HCT116 (cell line): ENCODE measurements around the gene TMEM208. TPM values are rescaled to one million over a fixed set of nuclear protein-coding genes. Genes with fewer than 3 reads are reported as not detected.

Experiments
- ATAC-seq: fragments of 200-7000 bp; cut with Tn5 transposase; 2 replicates; pipeline ENCODE4 v1.9.1; 2020; ENCODE audit warnings: mild to moderate bottlenecking, moderate library complexity
- BruUV-seq: library from RNA; stranded (reverse); fragments of 400-500 nt; replicated peaks from 2 replicates; lab custom pipeline; 2021; lab: Mats Ljungman, UMichigan
- CTCF ChIA-PET: fragments of 300-600 bp; sonication (Branson Sonifier 250); formaldehyde crosslinking; loops from one replicate; lab custom pipeline; 2021; ENCODE audit warnings: antibody characterized with exemption; lab: Charles Lee
- POLR2A ChIA-PET: fragments of 300-600, 350-600 bp; sonication (Branson Sonifier 250); formaldehyde crosslinking; loops from one replicate; lab custom pipeline; 2021; ENCODE audit warnings: antibody characterized with exemption; lab: Charles Lee
- RAD21 ChIA-PET, 2 experiments: fragments of 300-600 bp; sonication (Branson Sonifier 250); formaldehyde crosslinking; loops; one replicate each; lab custom pipeline; 2023; ENCODE audit warnings: low total read pairs in 2 of 2; ENCODE audit not compliant: uncharacterized antibody in 2 of 2, unreplicated experiment in 2 of 2, low non-redundant PET in 1 of 2; lab: Charles Lee
- DNase-seq: peaks from one replicate; pipeline ENCODE4 v3.0.0-alpha.2; 2010; ENCODE audit warnings: low read depth, low spot score
- H2AFZ ChIP-seq: fragments of 200-600 bp; shearing (Covaris generic), sonication (generic); 2 replicates; pipeline ENCODE4 v1.6.1; 2017; ENCODE audit warnings: low read depth, mixed run types, mixed read lengths, antibody characterized with exemption, low read length; ENCODE audit not compliant: poor library complexity, severe bottlenecking
- H3K27ac ChIP-seq: 2 replicates; pipeline ENCODE4 v1.5.1; 2012; ENCODE audit warnings: low read depth, low read length
- H3K27me3 ChIP-seq: fragments of 200-600 bp; sonication (generic); 2 replicates; pipeline ENCODE4 v1.6.1; 2016; ENCODE audit warnings: mixed run types, low read length, mixed read lengths; ENCODE audit not compliant: insufficient read depth
- H3K36me3 ChIP-seq, 2 experiments: fragments of 200-500 bp in 1 of 2; fragments of 200-600 bp in 1 of 2; sonication (Bioruptor generic) in 1 of 2; sonication (generic) in 1 of 2; 2 replicates each; pipeline versions ENCODE4 v1.5.1 to v1.6.1; 2014 to 2016; ENCODE audit warnings: low read length in 2 of 2, inconsistent platforms in 1 of 2, mixed read lengths in 1 of 2, mixed run types in 1 of 2; ENCODE audit not compliant: insufficient read depth in 2 of 2, control insufficient read depth in 1 of 2
- H3K4me1 ChIP-seq, 2 experiments: fragments of 200-600 bp in 1 of 2; sonication (generic) in 1 of 2; 2 replicates each; pipeline versions ENCODE4 v1.5.1 to v1.6.1; 2012 to 2017; ENCODE audit warnings: low read length in 2 of 2, inconsistent platforms in 1 of 2, mild to moderate bottlenecking in 1 of 2, mixed read lengths in 1 of 2, mixed run types in 1 of 2, moderate library complexity in 1 of 2; ENCODE audit not compliant: insufficient read depth in 2 of 2, control insufficient read depth in 1 of 2
- H3K4me2 ChIP-seq: fragments of 200-600 bp; sonication (generic); 2 replicates; pipeline ENCODE4 v1.6.1; 2017; ENCODE audit warnings: mixed run types, low read length, mixed read lengths
- H3K4me3 ChIP-seq, 2 experiments: fragments of 200-600 bp in 1 of 2; sonication (generic) in 1 of 2; replicated peaks in 1 of 2; 2 replicates each; pipeline ENCODE4 v1.5.1; 2011 to 2016; ENCODE audit warnings: low read length in 2 of 2, control low read depth in 1 of 2, low read depth in 1 of 2, mild to moderate bottlenecking in 1 of 2, mixed read lengths in 1 of 2, mixed run types in 1 of 2
- H3K79me2 ChIP-seq: fragments of 200-600 bp; sonication (generic); 2 replicates; pipeline ENCODE4 v1.6.1; 2017; ENCODE audit warnings: mild to moderate bottlenecking, mixed run types, low read length, moderate library complexity, mixed read lengths; ENCODE audit not compliant: insufficient read depth
- H3K9ac ChIP-seq: fragments of 200-600 bp; sonication (generic); 2 replicates; pipeline ENCODE4 v1.6.1; 2016; ENCODE audit warnings: low read length, mixed read lengths
- H3K9me2 ChIP-seq: fragments of 200-600 bp; sonication (generic), shearing (Covaris generic); 2 replicates; pipeline ENCODE4 v1.6.1; 2017; ENCODE audit warnings: mixed run types, mild to moderate bottlenecking, moderate library complexity; ENCODE audit not compliant: insufficient read depth
- H3K9me3 ChIP-seq, 2 experiments: fragments of 200-500 bp in 1 of 2; fragments of 200-600 bp in 1 of 2; sonication (Bioruptor generic) in 1 of 2; sonication (generic) in 1 of 2; 2 replicates each; pipeline ENCODE4 v1.6.1; 2014 to 2017; ENCODE audit warnings: low read length in 2 of 2, mixed read lengths in 2 of 2, inconsistent platforms in 1 of 2, low read depth in 1 of 2, mild to moderate bottlenecking in 1 of 2, mixed run types in 1 of 2, moderate library complexity in 1 of 2; ENCODE audit not compliant: control insufficient read depth in 1 of 2, insufficient read depth in 1 of 2
- H4K20me1 ChIP-seq: fragments of 200-600 bp; sonication (generic), shearing (Covaris generic); 2 replicates; pipeline ENCODE4 v1.6.1; 2017; ENCODE audit warnings: mixed run types, mild to moderate bottlenecking, moderate library complexity; ENCODE audit not compliant: insufficient read depth
- CBX3 ChIP-seq: IDR thresholded peaks from 2 replicates; pipeline ENCODE4 v1.6.1; 2012; ENCODE audit warnings: low read depth
- CEBPB ChIP-seq: IDR thresholded peaks from 2 replicates; pipeline ENCODE4 v1.6.1; 2012; ENCODE audit warnings: low read depth
- EGR1 ChIP-seq: IDR thresholded peaks from 2 replicates; pipeline ENCODE4 v1.6.1; 2012; ENCODE audit warnings: low read depth
- ELF1 ChIP-seq: IDR thresholded peaks from 2 replicates; pipeline ENCODE4 v1.6.1; 2012; ENCODE audit warnings: low read depth, borderline replicate concordance
- FOSL1 ChIP-seq: IDR thresholded peaks from 2 replicates; pipeline ENCODE4 v1.6.1; 2012; ENCODE audit warnings: low read depth
- POLR2A ChIP-seq: IDR thresholded peaks from 2 replicates; pipeline ENCODE4 v1.7.0; 2011; ENCODE audit warnings: borderline replicate concordance; ENCODE audit not compliant: insufficient read depth, insufficient read length; ENCODE audit errors: extremely low read depth
- POLR2AphosphoS5 ChIP-seq: IDR thresholded peaks from 2 replicates; pipeline ENCODE4 v1.6.1; 2011; ENCODE audit warnings: mild to moderate bottlenecking, low read depth, low read length, moderate library complexity
- RAD21 ChIP-seq: IDR thresholded peaks from 2 replicates; pipeline ENCODE4 v1.6.1; 2012; ENCODE audit warnings: low read depth, mild to moderate bottlenecking
- REST ChIP-seq: IDR thresholded peaks from 2 replicates; pipeline ENCODE4 v1.6.1; 2012; ENCODE audit warnings: low read depth
- SIN3A ChIP-seq: IDR thresholded peaks from 2 replicates; pipeline ENCODE4 v1.6.1; 2012; ENCODE audit warnings: low read depth
- SP1 ChIP-seq: IDR thresholded peaks from 2 replicates; pipeline ENCODE4 v1.6.1; 2012; ENCODE audit warnings: low read depth
- SRF ChIP-seq: IDR thresholded peaks from 2 replicates; pipeline ENCODE4 v1.6.1; 2012; ENCODE audit warnings: low read depth
- TCF7L2 ChIP-seq: IDR thresholded peaks from 2 replicates; pipeline ENCODE4 v1.7.0; 2011; ENCODE audit warnings: borderline replicate concordance, inconsistent platforms; ENCODE audit not compliant: insufficient read depth, insufficient read length; ENCODE audit errors: extremely low read depth
- YY1 ChIP-seq: IDR thresholded peaks from 2 replicates; pipeline ENCODE4 v1.6.1; 2011; ENCODE audit warnings: low read length, low read depth, moderate library complexity, mild to moderate bottlenecking; ENCODE audit not compliant: insufficient replicate concordance; ENCODE audit errors: extremely low read depth
- ZBTB33 ChIP-seq: IDR thresholded peaks from 2 replicates; pipeline ENCODE4 v1.6.1; 2011; ENCODE audit warnings: mild to moderate bottlenecking, low read length, moderate library complexity; ENCODE audit not compliant: insufficient replicate concordance; ENCODE audit errors: extremely low read depth
- ZNF274 ChIP-seq: fragments of 200-500 bp; sonication (Bioruptor generic); IDR thresholded peaks from 2 replicates; pipeline ENCODE4 v1.6.1; 2014; ENCODE audit warnings: mild to moderate bottlenecking, low read depth, low read length, inconsistent platforms
- intact Hi-C: fragments of 100-400 bp; cut with micrococcal nuclease; formaldehyde crosslinking; loops from 2 replicates; pipeline ENCODE4 v1.10.0; 2022
- total RNA-seq: library from RNA; stranded (reverse); gene quantifications from one replicate; pipeline ENCODE4 v1.2.1, GENCODE V29; 2021; ENCODE audit not compliant: unreplicated experiment
- TF ChIP-seq, protein P1 (sequence below), 3 experiments: fragments of 200-600 bp in 1 of 3; sonication (generic) in 1 of 3; IDR thresholded peaks in 2 of 3; conservative IDR thresholded peaks in 1 of 3; 2 replicates each; pipeline ENCODE4 v1.5.1; 2012 to 2017; ENCODE audit warnings: low read depth in 2 of 3, low read length in 2 of 3, antibody characterized with exemption in 1 of 3, borderline replicate concordance in 1 of 3, control low read depth in 1 of 3, mild to moderate bottlenecking in 1 of 3, mixed read lengths in 1 of 3, mixed run types in 1 of 3, moderate library complexity in 1 of 3; ENCODE audit not compliant: insufficient read depth in 1 of 3
- TF ChIP-seq, protein P2 (sequence below): IDR thresholded peaks from 2 replicates; pipeline ENCODE4 v1.6.1; 2012
- TF ChIP-seq, protein P3 (sequence below): IDR thresholded peaks from 2 replicates; pipeline ENCODE4 v1.6.1; 2012

The TMEM208 gene
- total RNA-seq, 1 experiment from 2014 or later, result 36.1 TPM

DNA sequence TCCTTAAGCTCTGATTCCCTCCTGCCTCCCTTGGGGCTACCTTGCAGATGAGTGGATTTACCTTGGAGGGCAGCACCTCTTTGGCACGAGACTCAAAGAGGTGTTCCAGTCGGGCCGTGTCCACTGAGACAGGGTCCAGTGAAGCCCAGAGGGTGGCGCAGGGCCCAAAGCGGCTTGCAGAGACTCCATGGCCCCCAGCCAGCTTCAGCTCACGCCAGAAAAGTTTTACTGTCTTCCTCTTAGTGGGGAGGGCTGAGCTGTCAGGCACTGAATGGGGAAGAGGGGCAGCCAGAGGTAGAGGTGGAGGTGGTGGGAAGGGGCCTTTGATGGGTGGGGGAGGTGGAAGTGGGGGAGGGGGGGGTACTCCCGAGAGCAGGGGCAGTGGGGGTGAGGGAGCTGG, 6.7 kb downstream of the TMEM208 start:
- no peak for DNase-seq
- Histone ChIP-seq H3K27ac (no peak overlapping the region), H3K27me3 (no peaks in the 10 kb centered on the region), H4K20me1 (no peaks in the 10 kb centered on the region)
- POLR2A ChIA-PET, result interaction anchor here (1.3 to 1.6 kb wide), 2 partner anchors 10 to 14 kb away, joined by 3 to 7 read pairs; partner anchors contain the start of gene FHOD1
- TF ChIP-seq CEBPB, result no peak
- no peak for TF ChIP-seq SRF
- TF ChIP-seq, protein P1, sequence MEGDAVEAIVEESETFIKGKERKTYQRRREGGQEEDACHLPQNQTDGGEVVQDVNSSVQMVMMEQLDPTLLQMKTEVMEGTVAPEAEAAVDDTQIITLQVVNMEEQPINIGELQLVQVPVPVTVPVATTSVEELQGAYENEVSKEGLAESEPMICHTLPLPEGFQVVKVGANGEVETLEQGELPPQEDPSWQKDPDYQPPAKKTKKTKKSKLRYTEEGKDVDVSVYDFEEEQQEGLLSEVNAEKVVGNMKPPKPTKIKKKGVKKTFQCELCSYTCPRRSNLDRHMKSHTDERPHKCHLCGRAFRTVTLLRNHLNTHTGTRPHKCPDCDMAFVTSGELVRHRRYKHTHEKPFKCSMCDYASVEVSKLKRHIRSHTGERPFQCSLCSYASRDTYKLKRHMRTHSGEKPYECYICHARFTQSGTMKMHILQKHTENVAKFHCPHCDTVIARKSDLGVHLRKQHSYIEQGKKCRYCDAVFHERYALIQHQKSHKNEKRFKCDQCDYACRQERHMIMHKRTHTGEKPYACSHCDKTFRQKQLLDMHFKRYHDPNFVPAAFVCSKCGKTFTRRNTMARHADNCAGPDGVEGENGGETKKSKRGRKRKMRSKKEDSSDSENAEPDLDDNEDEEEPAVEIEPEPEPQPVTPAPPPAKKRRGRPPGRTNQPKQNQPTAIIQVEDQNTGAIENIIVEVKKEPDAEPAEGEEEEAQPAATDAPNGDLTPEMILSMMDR (IDR thresholded peaks at IDR 0.05 in 2 of 3, conservative IDR thresholded peaks at IDR 0.05 in 1 of 3; ENCODE audit: borderline replicate concordance in 1 of 3, insufficient read depth in 1 of 3, low read depth in 2 of 3, low read length in 2 of 3), result no peak
- no peak for TF ChIP-seq RAD21
- TF ChIP-seq, protein P2, sequence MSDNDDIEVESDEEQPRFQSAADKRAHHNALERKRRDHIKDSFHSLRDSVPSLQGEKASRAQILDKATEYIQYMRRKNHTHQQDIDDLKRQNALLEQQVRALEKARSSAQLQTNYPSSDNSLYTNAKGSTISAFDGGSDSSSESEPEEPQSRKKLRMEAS, result no peak
- no peak for TF ChIP-seq EGR1
- no peak for TF ChIP-seq ZBTB33
- TF ChIP-seq REST, result no peak
- no peak for TF ChIP-seq SIN3A
- no peak for TF ChIP-seq FOSL1
- TF ChIP-seq ELF1, result no peak
- no peak for TF ChIP-seq POLR2AphosphoS5
- TF ChIP-seq ZNF274, result no peak
- TF ChIP-seq SP1, result no peak
- no peak for TF ChIP-seq YY1
- no peak for TF ChIP-seq CBX3
- no peak for TF ChIP-seq TCF7L2
- TF ChIP-seq, protein P3, sequence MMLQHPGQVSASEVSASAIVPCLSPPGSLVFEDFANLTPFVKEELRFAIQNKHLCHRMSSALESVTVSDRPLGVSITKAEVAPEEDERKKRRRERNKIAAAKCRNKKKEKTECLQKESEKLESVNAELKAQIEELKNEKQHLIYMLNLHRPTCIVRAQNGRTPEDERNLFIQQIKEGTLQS, result no peak
- TF ChIP-seq POLR2A, result no peak
- TF ChIP-seq, all 23 proteins: peak for 0
- CTCF ChIA-PET, result interaction anchor here (1.4 kb wide), 1 partner anchor 13 kb away, joined by 4 read pairs; no protein-coding TSS in a partner anchor
- peaks cover 11% of the 10 kb centered on the region; the same call in 1 of the 2 replicates for H3K79me2 ChIP-seq
- no peak for ATAC-seq
- intact Hi-C loops, result no loop called here
- no peak overlapping the region for H3K9ac ChIP-seq
- RAD21 ChIA-PET, result no interaction called here
- no peaks in the 10 kb centered on the region for H3K9me3 ChIP-seq
- H3K9me2 ChIP-seq, result no peaks in the 10 kb centered on the region
- H3K4me1 ChIP-seq, result peaks cover 0 to 12% of the 10 kb centered on the region in 2 experiments; a peak in 2 of 4 replicates
- no peak overlapping the region for H3K4me3 ChIP-seq
- no TSS peak for BruUV-seq
- peaks cover 39 to 63% of the 10 kb centered on the region in 2 experiments for H3K36me3 ChIP-seq
- no peak overlapping the region for H2AFZ ChIP-seq
- no peak overlapping the region for H3K4me2 ChIP-seq
